ENCODE measurements around the gene KLHL2.
"Not testable (repeated sequence)": the region's sequence is repeated elsewhere in the genome, so short reads cannot be mapped to it uniquely, and the experiment has no call there.

GRCh38 chr4:165229490-165230200, 22.3 kb downstream of the KLHL2 start:
- not testable (repeated sequence) for TF ChIP-seq CTCF (IDR thresholded peaks at IDR 0.05; ENCODE audit: insufficient read depth, low read depth, low read length); EZH2 (IDR thresholded peaks at IDR 0.05; ENCODE audit: insufficient read depth, low read length)

All from astrocyte (in vitro differentiated cells and primary cell).